NCI-H510A (cell line): ENCODE data around the gene VIM.
"Not testable (repeated sequence)": the region's sequence is repeated elsewhere in the genome, so short reads cannot be mapped to it uniquely, and the experiment has no call there.

Experiments used
- DNase-seq: peaks from one replicate; lab custom pipeline; 2025; lab: John Stamatoyannopoulos, UW

Gene VIM

GRCh38 chr10:17232276-17232960, 4.4 kb downstream of the VIM start:
- DNase-seq, result no peak

GRCh38 chr10:17233286-17233991, 5.4 kb downstream of the VIM start:
- no peak for DNase-seq

GRCh38 chr10:17234431-17234945, 6.4 kb downstream of the VIM start:
- DNase-seq, result no peak

- no peak for DNase-seq
Measured at GRCh38 chr10:17235136-17235535, 7.1 kb downstream of the VIM start.

GRCh38 chr10:17236468-17237148, 8.6 kb downstream of the VIM start:
- DNase-seq, result no peak

- DNase-seq, result no peak
Measured at GRCh38 chr10:17237149-17237527, 9.1 kb downstream of the VIM start.

GRCh38 chr10:17237915-17238444, 9.9 kb downstream of the VIM start:
- DNase-seq, result no peak

GRCh38 chr10:17238445-17239291, 10.6 kb downstream of the VIM start:
- no peak for DNase-seq

GRCh38 chr10:17239345-17240085, 11.5 kb downstream of the VIM start:
- no peak for DNase-seq

GRCh38 chr10:17240096-17240495, 12.1 kb downstream of the VIM start:
- DNase-seq, result no peak

GRCh38 chr10:17240616-17241015, 12.6 kb downstream of the VIM start:
- DNase-seq, result no peak

- no peak for DNase-seq
Measured at GRCh38 chr10:17241611-17242333, 13.7 kb downstream of the VIM start.

GRCh38 chr10:17244700-17245365, 16.8 kb downstream of the VIM start:
- DNase-seq, result no peak

- DNase-seq, result no peak
Measured at GRCh38 chr10:17247210-17247609, 19.2 kb downstream of the VIM start.

- DNase-seq, result no peak
Measured at GRCh38 chr10:17248964-17249363, 20.9 kb downstream of the VIM start.

GRCh38 chr10:17249820-17250219, 21.8 kb downstream of the VIM start:
- DNase-seq, result no peak

GRCh38 chr10:17250736-17251135, 22.7 kb downstream of the VIM start:
- no peak for DNase-seq

- not testable (repeated sequence) for DNase-seq
Measured at GRCh38 chr10:17254543-17255050, 26.6 kb downstream of the VIM start.

GRCh38 chr10:17255512-17255911, 27.5 kb downstream of the VIM start:
- no peak for DNase-seq

- no peak for DNase-seq
Measured at GRCh38 chr10:17256051-17256450, 28.0 kb downstream of the VIM start.
